HEK293 (cell line): Measurements from ENCODE around the gene ZNF469.

Experiments
- CTCF ChIP-seq: fragments of 450-650 bp; formaldehyde crosslinking; IDR thresholded peaks from 2 replicates; pipeline ENCODE4 v1.5.1; 2016; ENCODE audit warnings: missing biosample characterization, missing genetic modification characterization
- EGR2 ChIP-seq: fragments of 450-650 bp; formaldehyde crosslinking; IDR thresholded peaks from 2 replicates; pipeline ENCODE4 v1.5.1; 2016; ENCODE audit warnings: low read depth, missing biosample characterization, missing genetic modification characterization
- SETDB1 ChIP-seq: IDR thresholded peaks from one replicate; pipeline ENCODE4 v1.6.1; 2017; ENCODE audit warnings: mild to moderate bottlenecking, low read length, moderate library complexity, mixed read lengths; ENCODE audit not compliant: insufficient read length
- YY1 ChIP-seq: fragments of 450-650 bp; formaldehyde crosslinking; IDR thresholded peaks from 2 replicates; pipeline ENCODE4 v1.5.1; 2018; ENCODE audit warnings: missing biosample characterization, missing genetic modification characterization
- ZBTB8A ChIP-seq: fragments of 450-650 bp; formaldehyde crosslinking; IDR thresholded peaks from 2 replicates; pipeline ENCODE4 v1.5.1; 2016; ENCODE audit warnings: missing biosample characterization, missing genetic modification characterization
- ZNF280D ChIP-seq: fragments of 450-650 bp; formaldehyde crosslinking; IDR thresholded peaks from 2 replicates; pipeline ENCODE4 v1.5.1; 2016; ENCODE audit warnings: missing biosample characterization, missing genetic modification characterization
- ZNF311 ChIP-seq: fragments of 450-650 bp; formaldehyde crosslinking; IDR thresholded peaks from 2 replicates; pipeline ENCODE4 v1.5.1; 2017; ENCODE audit warnings: missing biosample characterization, missing genetic modification characterization, borderline replicate concordance
- ZNF561 ChIP-seq: fragments of 450-650 bp; IDR thresholded peaks from 2 replicates; pipeline ENCODE4 v1.5.1; 2018; ENCODE audit warnings: missing biosample characterization, missing genetic modification characterization, borderline replicate concordance
- ZNF585B ChIP-seq: fragments of 450-650 bp; formaldehyde crosslinking; IDR thresholded peaks from 2 replicates; pipeline ENCODE4 v1.5.1; 2016; ENCODE audit warnings: missing biosample characterization, missing genetic modification characterization
- ZNF670 ChIP-seq: fragments of 450-650 bp; formaldehyde crosslinking; IDR thresholded peaks from 2 replicates; pipeline ENCODE4 v1.5.1; 2016; ENCODE audit warnings: missing biosample characterization, missing genetic modification characterization, low read depth
- TF ChIP-seq, protein P1 (sequence below): fragments of 450-650 bp; formaldehyde crosslinking; IDR thresholded peaks from 2 replicates; pipeline ENCODE4 v1.5.1; 2016; ENCODE audit warnings: missing biosample characterization, missing genetic modification characterization
- TF ChIP-seq, protein P2 (sequence below): fragments of 450-650 bp; formaldehyde crosslinking; IDR thresholded peaks from 2 replicates; pipeline ENCODE4 v1.5.1; 2016; ENCODE audit warnings: missing biosample characterization, missing genetic modification characterization
- TF ChIP-seq, protein P3 (sequence below): fragments of 450-650 bp; formaldehyde crosslinking; IDR thresholded peaks from 2 replicates; pipeline ENCODE4 v1.5.1; 2016; ENCODE audit warnings: missing biosample characterization, missing genetic modification characterization
- TF ChIP-seq, protein P4 (sequence below): fragments of 450-650 bp; formaldehyde crosslinking; IDR thresholded peaks from 2 replicates; pipeline ENCODE4 v1.5.1; 2016; ENCODE audit warnings: missing biosample characterization, missing genetic modification characterization, low read depth

DNA sequence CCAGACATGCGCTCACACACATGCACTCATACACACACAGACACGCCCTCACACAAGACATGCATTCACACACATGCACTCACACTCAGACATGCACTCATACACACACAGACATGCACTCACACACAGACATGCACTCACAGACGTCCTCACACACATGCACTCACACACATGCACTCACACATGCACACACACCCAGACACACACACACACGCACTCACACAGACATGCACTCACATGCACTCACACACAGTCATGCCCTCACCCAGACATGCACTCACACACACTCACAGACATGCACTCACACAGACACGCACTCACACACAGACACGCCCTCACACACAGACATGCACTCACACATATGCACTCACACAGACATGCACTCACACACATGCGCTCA lies 2.1 kb upstream of the ZNF469 start:
- TF ChIP-seq CTCF (no peak), SETDB1 (no peak), EGR2 (tag by site-specific recombination) (no peak), ZNF670 (tag by site-specific recombination) (no peak), ZNF280D (tag by site-specific recombination) (no peak), ZNF585B (no peak), ZNF561 (no peak), YY1 (tag by site-specific recombination) (no peak), ZBTB8A (tag by site-specific recombination) (no peak), ZNF311 (tag by site-specific recombination) (no peak)
- TF ChIP-seq, protein P1, sequence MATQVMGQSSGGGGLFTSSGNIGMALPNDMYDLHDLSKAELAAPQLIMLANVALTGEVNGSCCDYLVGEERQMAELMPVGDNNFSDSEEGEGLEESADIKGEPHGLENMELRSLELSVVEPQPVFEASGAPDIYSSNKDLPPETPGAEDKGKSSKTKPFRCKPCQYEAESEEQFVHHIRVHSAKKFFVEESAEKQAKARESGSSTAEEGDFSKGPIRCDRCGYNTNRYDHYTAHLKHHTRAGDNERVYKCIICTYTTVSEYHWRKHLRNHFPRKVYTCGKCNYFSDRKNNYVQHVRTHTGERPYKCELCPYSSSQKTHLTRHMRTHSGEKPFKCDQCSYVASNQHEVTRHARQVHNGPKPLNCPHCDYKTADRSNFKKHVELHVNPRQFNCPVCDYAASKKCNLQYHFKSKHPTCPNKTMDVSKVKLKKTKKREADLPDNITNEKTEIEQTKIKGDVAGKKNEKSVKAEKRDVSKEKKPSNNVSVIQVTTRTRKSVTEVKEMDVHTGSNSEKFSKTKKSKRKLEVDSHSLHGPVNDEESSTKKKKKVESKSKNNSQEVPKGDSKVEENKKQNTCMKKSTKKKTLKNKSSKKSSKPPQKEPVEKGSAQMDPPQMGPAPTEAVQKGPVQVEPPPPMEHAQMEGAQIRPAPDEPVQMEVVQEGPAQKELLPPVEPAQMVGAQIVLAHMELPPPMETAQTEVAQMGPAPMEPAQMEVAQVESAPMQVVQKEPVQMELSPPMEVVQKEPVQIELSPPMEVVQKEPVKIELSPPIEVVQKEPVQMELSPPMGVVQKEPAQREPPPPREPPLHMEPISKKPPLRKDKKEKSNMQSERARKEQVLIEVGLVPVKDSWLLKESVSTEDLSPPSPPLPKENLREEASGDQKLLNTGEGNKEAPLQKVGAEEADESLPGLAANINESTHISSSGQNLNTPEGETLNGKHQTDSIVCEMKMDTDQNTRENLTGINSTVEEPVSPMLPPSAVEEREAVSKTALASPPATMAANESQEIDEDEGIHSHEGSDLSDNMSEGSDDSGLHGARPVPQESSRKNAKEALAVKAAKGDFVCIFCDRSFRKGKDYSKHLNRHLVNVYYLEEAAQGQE (tag by site-specific recombination) = no peak
- TF ChIP-seq, protein P2, sequence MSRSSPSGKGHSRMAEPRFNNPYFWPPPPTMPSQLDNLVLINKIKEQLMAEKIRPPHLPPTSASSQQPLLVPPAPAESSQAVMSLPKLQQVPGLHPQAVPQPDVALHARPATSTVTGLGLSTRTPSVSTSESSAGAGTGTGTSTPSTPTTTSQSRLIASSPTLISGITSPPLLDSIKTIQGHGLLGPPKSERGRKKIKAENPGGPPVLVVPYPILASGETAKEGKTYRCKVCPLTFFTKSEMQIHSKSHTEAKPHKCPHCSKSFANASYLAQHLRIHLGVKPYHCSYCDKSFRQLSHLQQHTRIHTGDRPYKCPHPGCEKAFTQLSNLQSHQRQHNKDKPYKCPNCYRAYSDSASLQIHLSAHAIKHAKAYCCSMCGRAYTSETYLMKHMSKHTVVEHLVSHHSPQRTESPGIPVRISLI (tag by site-specific recombination) = no peak
- TF ChIP-seq, protein P3, sequence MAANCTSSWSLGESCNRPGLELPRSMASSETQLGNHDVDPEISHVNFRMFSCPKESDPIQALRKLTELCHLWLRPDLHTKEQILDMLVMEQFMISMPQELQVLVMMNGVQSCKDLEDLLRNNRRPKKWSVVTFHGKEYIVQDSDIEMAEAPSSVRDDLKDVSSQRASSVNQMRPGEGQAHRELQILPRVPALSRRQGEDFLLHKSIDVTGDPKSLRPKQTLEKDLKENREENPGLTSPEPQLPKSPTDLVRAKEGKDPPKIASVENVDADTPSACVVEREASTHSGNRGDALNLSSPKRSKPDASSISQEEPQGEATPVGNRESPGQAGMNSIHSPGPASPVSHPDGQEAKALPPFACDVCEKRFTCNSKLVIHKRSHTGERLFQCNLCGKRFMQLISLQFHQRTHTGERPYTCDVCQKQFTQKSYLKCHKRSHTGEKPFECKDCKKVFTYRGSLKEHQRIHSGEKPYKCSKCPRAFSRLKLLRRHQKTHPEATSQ (tag by site-specific recombination) = no peak
- TF ChIP-seq, protein P4, sequence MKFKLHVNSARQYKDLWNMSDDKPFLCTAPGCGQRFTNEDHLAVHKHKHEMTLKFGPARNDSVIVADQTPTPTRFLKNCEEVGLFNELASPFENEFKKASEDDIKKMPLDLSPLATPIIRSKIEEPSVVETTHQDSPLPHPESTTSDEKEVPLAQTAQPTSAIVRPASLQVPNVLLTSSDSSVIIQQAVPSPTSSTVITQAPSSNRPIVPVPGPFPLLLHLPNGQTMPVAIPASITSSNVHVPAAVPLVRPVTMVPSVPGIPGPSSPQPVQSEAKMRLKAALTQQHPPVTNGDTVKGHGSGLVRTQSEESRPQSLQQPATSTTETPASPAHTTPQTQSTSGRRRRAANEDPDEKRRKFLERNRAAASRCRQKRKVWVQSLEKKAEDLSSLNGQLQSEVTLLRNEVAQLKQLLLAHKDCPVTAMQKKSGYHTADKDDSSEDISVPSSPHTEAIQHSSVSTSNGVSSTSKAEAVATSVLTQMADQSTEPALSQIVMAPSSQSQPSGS = no peak
